ENCODE data around the gene C11orf65.

- TF ChIP-seq EP300 (IDR thresholded peaks at IDR 0.05) (no peak), CTCF (IDR thresholded peaks at IDR 0.05) (no peak), POLR2AphosphoS5 (IDR thresholded peaks at IDR 0.05) (no peak)
Measured at GRCh38 chr11:108345767-108346166, 121.6 kb downstream of the C11orf65 start.
